Left cardiac atrium (tissue), 4 donors: Measurements from ENCODE around the gene PLTP. TPM values are rescaled to one million over a fixed set of nuclear protein-coding genes. Genes with fewer than 3 reads are reported as not detected.
"Not testable (repeated sequence)": the region's sequence is repeated elsewhere in the genome, so short reads cannot be mapped to it uniquely, and the experiment has no call there.

Experiments used
- ATAC-seq, 2 donors: fragments of 200-7000 bp; cut with Tn5 transposase; one replicate each; pipeline ENCODE4 v1.9.1; 2020; ENCODE audit warnings: mild to moderate bottlenecking in 2 of 2, moderate library complexity in 2 of 2
- DNase-seq: peaks from one replicate; pipeline ENCODE4 v3.0.0-alpha.2; 2020
- intact Hi-C, 2 donors: fragments of 100-400 bp; cut with DNase I; formaldehyde crosslinking; loops; one replicate each; pipeline versions ENCODE4 v1.14.1 to v1.15.1; 2022 to 2023
- total RNA-seq, 2 donors: library from RNA; stranded (reverse); fragmentation: NEBNext Ultra II Directional; extraction: Animal tissue kit (Norgen Biotek cat#: 25700); gene quantifications; one replicate each; pipeline ENCODE4 v1.2.1, GENCODE V29; 2021
- donor health status: DM: no; HTN: yes; CAD: no.
- donor health status: DM: no; HTN: yes; CAD: no; lungs with severe emphysema.
- donor health status: DM: yes; HTN: yes; CAD: no.
- donor health status: Dilated cardiomyopathy.

PLTP gene
- total RNA-seq, 2 donors from 2014 or later: 86.4 to 397 TPM

DNA sequence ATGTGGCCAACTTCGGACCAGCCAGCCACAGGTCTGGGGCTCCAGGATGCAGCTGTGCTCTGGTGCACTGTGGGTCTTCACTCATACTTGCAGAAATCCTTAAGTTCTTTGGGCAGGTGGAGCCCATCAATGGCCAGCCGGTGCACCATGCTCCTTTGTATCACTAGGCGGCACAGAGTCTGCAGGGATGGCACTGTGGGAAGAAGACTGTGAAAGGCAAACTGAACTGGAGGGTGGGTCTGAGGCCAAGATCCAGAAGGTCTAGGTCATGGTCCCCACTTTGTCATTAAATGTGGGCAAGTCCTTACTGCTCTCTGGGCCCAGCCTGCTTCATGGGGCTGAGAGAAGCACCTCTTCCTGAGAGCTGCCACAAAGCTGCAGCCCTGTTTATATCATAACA lies 23.3 kb downstream of the PLTP start:
- intact Hi-C loops: no loop called here
- ATAC-seq (no peak), DNase-seq (no peak)

DNA sequence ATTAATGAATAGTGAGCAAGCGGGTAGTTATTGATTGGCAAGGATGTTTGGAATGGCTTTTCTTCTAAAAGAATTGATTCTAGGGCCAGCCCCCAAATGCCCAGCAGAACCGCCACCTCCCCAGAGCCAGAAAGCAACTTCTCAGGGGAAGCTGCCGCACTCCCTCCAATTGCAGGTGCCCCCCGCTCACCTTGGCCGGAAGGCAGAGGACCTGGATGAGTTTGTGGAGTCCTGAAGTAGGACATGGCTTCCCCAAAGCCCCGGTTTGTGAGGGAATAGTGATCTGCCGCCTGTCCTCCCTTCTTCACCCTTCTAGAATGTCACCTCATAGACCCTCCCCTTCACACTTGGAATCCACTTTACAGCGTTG lies 24.6 kb downstream of the PLTP start, which contains the start of gene SPATA25:
Gene SPATA25, minus strand, starts transcription at position 277 of the 370 bp plus-strand sequence. Its CDS starts 32 bp downstream, at position 245.
- intact Hi-C loops: no loop called here
- DNase-seq (no peak), ATAC-seq (no peak)

DNA sequence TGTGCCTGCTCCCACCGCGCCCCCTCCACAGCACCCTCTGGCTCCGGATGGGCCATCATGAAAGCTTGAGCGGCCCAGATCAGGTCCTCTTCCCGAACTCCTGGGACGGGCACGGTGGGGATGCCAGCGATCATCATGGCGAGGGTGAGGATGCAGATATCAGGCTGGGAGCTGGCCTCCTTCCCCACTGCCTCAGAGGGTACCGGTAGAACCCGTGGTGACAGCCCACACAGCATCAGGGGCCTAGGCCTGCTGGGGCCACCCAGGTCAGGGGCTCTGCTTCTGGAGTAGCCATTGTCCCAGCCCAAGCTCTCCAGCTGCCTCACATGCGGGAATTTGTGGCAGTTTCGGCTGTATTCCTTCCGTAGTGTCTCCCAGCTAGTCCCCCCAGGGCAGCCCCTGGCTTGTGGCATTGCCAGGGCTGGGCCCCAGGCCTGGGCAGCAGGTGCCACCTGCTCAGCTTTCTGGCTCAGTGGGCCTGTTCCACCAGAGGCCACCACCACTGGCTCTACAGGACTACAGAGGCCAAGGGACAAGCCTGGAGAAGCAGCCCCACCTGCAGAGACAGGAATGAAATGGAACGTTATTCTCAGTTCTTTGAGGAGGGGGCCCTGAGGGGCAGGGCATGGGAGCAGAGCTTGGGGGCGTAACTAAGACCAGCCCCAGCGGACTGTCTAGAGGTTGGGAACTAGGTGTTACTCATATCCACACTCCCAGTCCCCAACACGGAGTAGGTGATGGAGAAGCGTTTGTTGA lies 25.2 kb downstream of the PLTP start:
- intact Hi-C loops: no loop called here
- ATAC-seq (no peak), DNase-seq (no peak)

DNA sequence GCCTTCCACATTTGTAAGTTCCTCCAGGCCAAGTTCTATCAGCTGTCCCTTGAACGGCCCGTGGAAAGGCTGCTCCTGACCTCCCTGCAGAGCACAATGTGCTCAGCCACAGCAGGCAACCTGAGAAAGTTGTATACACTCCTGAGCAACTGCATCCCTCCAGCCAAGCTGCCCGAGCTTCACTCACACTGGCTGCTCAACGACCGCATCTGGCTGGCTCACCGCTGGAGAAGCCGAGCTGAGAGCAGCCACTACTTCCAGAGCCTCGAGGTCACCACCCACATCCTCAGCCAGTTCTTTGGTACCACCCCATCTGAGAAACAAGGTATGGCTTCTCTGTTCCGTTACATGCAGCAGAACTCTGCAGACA lies 28.9 kb downstream of the PLTP start:
- ATAC-seq (no peak), DNase-seq (no peak)
- intact Hi-C loops: no loop called here

DNA sequence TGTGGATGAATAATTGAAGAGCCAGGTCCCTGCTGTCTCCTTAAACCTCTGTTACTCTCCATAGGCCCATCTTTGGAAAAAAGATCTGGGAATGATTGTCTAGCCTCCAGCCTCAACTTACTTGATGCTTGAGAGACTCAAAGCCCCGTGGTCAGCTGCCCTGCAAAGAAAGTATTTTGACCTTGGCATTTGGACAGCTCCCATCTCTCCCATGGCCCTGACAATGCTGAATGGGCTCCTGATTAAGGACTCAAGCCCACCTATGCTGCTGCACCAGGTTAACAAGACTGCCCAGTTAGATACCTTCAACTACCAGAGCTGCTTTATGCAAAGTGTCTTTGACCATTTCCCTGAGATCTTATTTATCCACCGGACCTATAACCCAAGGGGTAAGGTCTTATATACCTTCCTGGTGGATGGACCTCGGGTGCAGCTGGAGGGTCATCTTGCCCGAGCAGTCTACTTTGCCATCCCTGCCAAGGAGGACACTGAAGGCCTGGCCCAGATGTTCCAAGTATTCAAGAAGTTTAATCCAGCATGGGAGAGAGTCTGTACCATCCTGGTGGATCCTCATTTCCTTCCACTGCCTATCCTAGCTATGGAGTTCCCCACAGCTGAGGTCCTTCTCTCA lies 29.4 kb downstream of the PLTP start:
- intact Hi-C loops: no loop called here
- DNase-seq (no peak), ATAC-seq (no peak)

DNA sequence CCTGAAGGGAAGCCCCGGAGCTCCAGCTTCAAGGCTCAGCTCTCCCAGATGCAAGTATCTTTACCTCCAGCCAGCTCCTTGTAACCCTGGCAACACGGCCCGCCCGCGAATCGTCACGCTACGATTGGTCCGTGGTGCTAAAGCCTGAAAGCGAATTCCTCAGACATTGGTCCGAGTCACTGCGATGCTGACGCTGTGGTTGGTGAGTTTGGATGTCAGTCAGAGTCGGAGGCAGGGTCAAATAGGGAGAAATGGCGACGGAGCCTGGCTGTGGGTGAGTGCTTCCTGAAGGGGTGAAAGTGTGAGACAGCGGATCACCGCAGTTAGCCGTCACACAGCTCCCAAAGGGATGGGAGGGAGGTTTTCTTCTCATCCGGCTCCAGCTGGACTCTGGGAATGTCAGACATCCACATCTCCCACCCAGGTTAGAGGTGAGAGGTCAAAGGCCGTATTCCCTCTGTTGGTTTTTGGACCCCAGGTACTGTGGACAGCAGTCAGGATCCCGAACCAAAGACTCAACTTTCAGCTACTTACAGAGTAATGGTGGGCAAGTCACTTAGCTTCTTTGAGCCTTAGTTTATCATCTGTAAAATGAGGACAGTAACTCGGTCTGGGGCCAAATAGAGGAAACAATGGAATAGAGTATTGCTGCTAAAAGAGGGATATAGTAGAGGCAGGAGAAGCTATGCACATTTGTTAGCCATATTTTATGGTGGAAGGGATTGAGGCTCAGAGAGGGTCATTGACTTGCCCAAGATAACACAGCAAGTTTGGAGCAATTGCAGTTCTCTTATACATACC lies 30.8 kb downstream of the PLTP start, which contains the start of gene ZSWIM1:
Gene ZSWIM1, plus strand, starts transcription at position 240 of the 801 bp plus-strand sequence. CDS start 1,366 bp downstream, outside the sequence.
- DNase-seq: peak; percentile 99
- ATAC-seq: peak; percentile 96 to 99
- intact Hi-C loops: no loop called here

DNA sequence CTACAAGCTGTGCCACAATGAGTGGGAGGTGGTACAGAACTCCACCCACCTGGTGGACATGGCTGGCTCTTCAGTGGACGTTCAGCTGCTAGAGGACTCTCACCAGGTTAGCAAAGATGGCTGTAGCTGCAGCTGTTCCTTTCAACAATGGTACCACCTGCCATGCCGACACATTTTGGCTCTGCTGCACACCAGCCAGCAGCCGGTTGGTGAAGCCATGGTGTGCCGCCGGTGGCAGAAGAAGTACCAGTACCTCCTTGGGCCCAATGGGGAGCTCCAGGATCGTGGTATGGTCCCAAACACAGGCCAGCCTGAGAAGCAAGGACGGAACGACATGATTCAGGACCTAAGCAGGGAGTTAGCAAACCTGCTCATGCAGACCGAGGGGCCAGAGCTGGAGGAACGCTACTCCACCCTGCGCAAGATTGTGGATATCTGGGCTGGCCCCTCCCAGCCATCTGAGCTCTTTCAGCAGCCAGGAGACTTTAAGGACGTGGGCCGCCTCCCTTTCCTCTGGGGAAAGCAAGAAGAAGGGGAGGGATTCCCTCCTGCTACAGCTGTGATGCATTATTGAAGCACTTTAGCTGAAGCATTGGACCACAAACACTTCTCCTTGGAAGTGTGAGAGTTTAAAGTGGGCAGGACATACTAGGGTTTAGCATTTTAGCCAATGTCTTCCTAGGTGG lies 33.7 kb downstream of the PLTP start:
- DNase-seq (no peak), ATAC-seq (peak in 1 of 2 donors; percentile 9)

DNA sequence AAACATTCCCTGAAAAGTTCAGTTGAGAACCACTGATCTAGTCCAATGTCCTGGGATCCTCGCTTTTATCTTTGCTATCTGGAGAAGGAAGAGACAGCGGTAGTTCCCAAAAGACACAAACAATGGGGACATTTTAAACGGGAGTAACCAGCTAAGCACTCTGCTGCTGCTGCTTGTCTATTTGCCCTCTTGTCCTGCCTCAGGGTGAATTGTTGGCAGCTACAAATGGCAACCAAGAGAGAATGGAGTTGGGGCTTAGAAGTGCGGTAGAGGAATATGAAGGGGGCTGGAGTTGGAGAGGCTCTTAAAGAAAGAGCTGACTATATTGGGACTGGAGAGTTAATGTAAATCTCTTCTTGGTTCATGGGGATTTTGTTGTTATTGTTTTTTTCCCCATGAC lies 37.4 kb downstream of the PLTP start:
- no peak for ATAC-seq
- DNase-seq: no peak
- intact Hi-C loops: no loop called here

More for the DNA sequence above, 33.7 kb downstream of the PLTP start:
- intact Hi-C loops: no loop called here

DNA sequence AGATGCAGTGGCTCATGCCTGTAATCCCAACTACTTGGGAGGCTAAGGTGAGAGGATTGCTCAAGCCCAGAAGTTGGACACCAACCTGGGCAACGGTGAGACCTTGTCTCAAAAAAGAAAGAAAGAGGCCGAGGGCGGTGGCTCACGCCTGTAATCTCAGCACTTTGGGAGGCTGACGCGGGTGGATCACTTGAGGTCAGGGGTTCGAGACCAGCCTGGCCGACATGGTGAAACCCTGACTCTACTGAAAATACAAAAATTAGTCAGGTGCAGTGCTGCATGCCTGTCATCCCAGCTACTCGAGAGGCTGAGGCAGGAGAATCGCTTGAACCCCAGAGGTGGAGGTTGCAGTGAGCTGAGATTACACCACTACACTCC lies 37.9 kb downstream of the PLTP start:
- DNase-seq, ATAC-seq, intact Hi-C loops: not testable (repeated sequence)

DNA sequence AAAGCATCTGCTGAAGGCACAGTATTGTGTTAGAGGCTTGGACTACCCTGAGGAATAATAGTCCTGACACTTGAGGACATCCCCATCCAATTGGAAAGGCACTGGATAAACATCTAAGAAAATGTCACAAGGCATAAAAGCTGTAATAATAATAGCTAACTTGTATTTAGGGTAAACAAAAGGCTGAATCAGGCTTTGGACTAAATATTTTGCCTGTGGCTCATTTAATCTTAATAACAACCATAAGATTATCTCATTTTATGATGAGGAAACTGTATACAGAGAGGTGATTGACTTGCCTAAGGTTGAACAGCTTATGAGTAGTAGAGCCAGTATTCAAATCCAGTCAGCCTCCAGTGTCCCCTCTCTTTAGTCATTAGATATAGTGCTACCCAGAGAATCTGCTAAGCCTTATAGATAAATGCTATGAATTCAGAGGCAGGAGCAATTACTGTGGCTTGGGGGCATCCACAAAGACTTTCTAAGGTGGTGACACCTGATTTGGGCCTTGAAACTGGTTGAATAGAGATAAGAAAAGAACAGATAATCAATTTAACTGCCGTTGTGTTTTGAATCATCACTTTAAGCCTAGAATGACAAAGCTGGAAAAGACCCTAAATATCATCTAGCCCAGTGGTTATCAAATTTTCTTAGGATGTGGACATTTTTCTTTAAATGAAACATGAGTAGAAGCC lies 38.4 kb downstream of the PLTP start:
- no peak for DNase-seq
- intact Hi-C loops: no loop called here

DNA sequence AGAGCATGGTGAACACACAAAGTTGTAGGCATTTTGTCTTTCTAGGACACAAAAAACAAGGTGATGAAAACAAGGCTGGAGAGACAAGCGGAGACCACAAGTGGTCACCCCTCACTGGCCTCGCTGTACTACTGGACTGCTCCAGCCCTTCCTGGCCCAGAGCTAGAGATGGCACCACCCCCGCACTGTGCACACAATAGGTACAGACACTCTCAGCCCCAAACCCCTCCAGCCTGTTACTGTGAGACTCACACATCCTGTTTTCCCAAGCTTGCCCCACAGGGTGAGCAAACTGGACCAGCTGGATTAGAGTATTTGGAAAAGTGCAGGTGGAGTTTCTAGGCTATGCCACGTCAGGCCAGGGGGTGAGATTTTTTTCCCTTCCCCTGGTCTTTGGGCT lies 39.3 kb downstream of the PLTP start:
- DNase-seq (no peak), ATAC-seq (no peak)
- intact Hi-C loops: no loop called here

More for the DNA sequence above, 38.4 kb downstream of the PLTP start:
- ATAC-seq: no peak

DNA sequence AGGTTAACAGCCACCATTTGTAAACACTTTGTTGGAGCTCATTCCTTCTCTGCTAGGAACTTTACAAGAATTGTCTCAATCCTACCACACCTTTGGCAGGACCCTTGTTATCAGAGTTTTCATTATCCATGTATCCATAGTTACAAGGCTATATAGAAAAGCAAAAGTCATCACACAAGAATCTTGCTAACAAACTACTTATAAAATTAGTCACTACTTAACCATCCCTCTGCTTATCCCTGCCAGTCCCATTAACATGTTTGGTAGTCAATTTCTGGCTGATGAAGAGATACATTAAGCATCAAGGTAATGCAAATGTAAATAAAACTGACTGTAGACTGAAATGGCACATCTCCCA lies 44.2 kb downstream of the PLTP start:
- intact Hi-C loops: no loop called here
- ATAC-seq (peak in 1 of 2 donors; percentile 73), DNase-seq (no peak)

DNA sequence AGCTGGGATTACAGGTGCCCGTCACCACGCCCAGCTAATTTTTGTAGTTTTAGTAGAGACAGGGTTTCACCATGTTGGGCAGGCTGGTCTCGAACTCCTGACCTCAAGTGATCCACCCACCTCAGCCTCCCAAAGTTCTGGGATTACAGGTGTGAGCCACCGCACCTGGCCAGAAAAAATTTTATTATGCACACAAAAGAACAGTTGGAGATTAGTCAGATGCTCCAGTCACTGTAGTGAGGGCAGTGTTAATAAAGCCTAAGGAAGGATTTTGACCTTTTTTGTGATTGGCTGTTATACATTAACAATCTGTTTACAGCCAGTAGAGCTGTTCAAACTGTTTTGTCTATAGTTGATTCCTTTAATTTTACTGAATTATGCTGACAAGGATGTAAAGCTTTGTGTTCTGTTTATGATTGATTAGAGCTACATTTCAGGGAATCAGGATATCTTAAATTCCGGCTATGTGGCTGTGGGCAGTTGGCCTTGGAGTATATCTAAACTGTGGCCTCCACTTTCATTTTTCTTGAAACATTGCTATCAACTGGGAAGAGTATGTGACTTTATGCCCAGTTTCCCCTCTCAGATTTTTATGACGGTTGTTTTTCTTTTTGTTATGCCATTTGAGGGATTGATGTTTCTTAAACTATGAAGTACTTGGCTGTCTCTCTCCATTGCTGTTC lies 44.7 kb downstream of the PLTP start:
- intact Hi-C loops: no loop called here
- ATAC-seq: no peak
- DNase-seq: no peak

DNA sequence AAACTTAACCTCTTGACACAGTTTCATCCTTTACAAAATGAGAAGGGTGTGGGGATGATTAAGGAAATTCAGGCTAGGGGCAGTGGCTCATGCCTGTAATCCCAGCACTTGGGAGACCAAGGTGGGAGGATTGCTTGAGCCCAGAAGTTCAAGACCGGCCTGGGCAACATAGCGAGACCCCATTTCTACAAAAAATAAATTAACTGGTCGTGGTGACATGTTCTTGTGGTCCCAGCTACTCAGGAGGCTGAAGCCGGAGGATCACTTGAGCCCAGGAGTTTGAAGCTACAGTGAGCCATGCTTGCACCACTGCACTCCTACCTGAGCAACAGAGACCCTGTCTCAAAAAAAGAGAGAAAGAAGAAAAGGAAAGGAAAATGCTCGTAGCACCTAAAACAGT lies 45.5 kb downstream of the PLTP start:
- DNase-seq (no peak), ATAC-seq (no peak)
- intact Hi-C loops: no loop called here

DNA sequence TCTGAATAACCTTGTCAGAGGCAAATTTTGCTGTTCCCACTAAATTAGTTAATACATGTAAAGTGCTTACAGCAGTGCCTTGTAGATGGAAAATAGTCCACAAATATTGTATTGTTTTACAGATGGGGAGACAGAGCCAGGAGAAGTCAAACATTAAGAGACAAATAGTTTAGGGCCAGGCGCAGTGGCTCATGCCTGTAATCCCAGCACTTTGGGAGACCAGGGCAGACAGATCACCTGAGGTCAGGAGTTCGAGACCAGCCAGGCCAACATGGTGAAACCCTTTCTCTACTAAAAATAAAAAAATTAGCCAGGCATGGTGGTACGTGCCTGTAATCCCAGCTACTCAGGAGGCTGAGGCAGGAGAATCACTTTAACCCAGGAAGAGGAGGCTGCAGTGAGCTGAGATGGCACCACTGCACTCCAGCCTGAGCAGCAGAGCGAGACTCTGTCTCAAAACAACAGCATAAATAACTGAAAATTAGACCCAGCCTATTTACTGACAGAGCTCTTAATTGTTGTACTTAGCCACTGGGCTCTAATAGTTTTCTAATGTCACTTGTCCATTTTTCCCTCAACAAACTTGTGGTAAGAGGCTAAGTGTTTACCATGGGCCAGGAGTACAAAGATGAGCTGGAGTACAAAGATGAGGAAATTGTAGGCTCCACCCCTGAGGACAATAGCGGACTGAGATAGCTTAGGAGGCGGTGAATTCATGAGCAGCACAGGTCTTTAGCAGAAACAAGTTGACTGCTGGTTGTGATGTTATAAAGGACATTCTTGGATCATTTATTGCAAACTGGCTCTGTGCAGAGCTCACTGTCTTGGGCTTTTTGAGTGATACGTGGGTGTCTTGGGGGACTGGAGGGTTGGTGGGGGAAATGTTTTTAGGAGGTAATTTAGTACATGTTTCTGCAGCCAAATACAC lies 48.1 kb downstream of the PLTP start:
- DNase-seq: no peak
- intact Hi-C loops: no loop called here
- no peak for ATAC-seq

DNA sequence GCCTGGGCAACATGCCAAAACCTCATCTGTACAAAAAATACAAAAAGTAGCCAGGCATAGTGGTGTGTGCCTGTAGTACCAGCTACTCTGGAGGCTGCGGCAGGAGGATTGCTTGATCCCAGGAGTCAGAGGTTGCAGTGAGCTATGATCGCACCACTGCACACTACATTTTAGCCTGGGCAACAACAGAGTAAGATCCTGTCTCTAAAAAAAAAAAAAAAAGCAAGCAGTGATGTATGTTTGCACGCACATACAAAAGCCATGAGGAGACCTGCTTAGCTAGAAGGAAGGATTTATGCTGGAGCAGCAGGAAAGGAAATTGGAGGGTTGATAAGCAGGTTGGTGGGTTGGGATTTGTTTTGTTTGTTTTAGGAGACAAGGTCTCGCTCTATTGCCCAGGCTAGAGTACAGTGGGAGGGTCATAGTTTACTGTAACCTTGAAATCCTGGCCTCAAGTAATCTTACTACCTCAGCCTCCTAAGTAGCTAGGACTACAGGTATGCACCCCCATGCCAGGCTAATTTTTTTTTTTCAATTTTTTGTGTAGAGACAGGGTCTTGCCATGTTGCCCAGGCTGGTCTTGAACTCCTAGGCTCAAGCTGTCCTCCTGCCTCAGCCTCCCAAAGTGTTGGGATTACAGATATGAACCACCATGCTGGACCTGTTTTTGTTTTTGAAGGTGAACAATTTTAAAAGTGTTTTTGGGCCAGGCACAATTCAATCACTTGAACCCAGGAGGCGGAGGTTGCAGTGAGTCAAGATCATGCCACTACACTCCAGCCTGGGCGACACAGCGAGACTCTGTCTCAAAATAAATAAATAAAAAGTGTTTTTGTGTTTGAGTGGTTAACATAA lies 50.5 kb downstream of the PLTP start:
- DNase-seq (no peak), ATAC-seq (no peak)
- intact Hi-C loops: no loop called here
